Fibroblast of gingiva (primary cell): ENCODE data around the gene ROPN1L.

Experiments
- DNase-seq: peaks from one replicate; pipeline ENCODE4 v3.0.0-alpha.2; 2011; ENCODE audit warnings: low read depth

The ROPN1L gene

DNA sequence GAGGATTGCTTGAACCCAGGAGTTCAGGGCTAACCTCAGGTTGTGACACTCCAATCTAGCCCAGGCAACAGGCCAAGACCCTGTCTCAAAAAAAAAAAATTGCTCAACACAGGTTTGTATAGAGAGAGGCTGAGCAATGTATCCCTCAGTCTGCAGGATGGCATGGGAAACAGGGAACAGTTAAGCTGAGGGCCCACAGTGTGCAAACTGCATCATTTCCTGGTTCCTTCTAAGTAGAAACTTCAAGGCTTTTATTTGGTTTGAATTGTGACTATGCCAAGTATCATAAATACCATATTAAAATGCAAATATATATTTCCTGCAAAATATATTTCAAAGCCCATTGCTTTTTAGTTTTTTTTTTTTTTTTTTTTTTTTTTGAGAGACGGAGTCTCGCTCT is 13.7 kb upstream of the ROPN1L start:
- DNase-seq: no peak

DNA sequence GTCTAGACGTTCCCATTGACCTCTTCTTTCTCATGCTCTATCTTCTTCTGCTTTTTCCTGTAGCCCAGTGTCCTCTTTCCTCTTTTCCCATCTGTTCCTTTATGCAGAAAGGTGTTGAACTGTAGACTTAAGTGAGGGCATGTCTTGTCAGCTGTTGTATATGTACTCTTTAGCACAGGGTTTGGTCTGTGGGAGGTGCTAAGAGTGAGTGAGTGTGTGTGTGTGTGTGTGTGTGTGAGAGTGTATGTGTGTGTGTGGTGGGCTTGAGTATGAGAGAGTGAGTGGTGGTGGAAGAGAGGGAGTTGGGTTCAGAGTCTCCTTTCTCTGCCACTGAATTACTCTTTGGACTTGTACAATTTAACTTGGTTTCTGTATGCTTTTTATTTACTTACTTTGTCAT is 10.3 kb upstream of the ROPN1L start:
- no peak for DNase-seq

DNA sequence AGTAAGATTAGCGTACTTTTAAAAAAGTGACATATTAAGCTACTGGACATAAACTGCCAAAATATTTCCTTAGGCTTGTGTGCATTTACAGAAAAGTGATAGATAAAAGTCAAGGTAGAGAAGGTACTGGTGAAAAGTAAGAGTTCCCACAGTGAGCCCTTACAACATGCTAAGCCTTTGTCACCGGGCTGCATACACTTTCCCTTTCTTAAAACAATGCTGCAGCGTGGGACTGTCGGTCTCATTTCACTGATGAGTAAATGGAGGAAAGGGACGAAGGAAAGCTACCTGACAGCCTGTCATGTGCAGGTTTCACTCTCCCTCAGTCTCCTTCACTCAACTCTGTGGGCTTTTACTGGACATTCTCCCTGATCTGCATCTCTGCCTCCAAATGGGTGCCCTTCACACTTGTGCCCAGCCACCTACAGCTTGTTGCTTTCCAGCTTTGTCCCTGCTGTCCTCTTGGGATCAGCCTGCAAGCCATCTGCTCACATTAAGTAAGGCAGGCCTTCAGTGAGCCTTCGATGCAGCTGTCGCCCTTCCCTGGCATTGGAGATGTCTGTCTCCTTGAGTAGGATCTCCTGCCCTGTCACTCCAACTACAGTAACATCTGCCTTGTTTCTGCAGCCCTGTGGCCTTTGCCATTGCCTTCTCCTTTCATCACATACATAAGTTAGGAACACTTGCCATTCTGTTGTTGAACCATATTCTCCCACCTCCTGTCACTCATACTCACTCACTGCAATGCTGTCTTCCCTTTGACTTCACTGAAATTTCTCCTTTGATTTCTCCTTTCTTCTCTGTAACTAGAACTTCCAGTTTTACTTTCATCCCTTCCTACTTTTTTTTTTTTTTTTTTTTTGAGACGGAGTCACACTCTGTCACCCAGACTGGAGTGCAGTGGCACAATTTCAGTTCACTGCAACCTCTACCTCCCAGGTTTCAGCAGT is 9.3 kb upstream of the ROPN1L start:
- DNase-seq: no peak

DNA sequence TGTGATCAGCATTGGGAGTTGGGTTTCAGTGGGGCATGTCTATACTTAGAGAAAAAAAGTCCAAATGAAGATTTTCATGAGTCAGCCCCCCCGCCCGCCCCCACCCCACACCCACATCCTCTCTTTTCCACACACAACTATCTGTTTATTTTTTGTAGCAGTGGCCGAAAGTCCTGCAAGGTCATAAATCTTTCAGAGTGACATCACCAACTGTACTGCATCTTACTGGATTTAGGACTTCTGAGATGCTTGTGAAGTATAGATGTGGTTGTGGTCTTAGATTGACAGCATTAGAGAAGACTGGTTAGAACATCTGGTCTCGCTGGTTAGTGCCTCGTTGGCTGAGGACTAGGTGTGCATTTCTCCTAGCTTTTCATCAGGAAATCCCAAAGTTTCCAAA is 7.3 kb upstream of the ROPN1L start:
- DNase-seq: no peak

DNA sequence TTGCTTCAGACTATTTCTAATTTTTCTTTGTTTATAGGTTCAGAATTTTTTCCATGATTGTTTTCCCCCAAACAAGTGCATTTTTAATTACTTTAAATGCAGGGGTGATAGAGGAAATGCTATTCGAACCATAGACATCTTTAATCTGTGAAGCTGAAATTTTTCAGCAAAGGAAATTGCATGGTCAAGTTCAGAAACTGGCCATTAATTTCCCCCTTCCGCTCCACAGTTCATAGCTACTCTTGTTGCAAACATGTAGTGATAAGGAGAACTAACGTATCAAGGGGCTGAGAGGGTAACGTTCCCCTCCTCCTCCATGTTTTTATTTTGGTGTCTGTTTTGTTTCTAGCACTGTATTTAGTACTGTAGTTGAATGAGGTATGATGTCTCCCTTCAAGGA is 3.4 kb upstream of the ROPN1L start:
- DNase-seq: no peak

DNA sequence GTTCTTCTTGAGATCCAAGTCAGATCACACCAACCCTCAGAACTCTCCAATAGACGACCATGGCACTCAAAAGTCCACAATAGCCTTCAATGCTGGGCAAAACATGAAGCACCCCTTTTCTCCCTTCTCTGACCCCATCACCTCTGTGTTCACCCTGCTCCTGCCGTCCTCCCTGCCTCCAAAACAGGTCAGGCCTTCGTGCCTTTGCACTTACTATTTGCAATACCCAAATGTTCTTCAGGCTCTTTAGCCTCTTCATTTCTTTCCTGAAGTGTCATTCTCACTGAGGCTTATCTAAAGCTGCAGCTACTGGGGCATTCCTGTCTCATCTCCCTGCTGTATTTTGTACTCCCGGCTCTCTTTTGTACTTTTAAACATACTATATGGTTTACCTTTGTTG is 2.0 kb upstream of the ROPN1L start:
- no peak for DNase-seq

DNA sequence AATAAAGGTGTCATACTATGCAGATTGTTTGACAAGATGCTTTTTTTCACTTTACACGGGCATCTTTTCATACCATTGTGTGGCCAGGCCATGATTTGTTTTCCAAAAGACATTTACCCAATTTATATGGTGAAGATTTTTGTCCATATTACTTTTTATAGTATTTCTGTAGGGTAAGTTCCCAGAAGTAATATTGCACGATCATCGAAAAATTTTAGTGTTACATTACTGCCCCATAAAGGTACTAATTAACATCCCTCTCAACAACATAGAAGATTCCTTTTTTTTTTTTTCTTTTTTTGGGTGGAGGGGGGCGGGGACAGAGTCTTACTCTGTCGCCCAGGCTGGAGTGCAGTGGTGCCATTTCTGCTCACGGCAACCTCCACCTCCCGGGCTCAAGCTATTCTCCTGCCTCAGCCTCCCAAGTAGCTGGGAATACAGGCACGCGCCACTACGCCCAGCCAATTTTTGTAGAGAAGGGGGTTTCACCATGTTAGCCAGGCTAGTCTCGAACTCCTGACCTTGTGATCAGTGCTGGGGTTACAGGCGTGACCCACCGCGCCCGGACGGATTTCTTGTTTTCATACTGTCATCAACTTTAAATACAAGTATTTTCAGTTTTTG is 1.2 kb upstream of the ROPN1L start:
- no peak for DNase-seq

DNA sequence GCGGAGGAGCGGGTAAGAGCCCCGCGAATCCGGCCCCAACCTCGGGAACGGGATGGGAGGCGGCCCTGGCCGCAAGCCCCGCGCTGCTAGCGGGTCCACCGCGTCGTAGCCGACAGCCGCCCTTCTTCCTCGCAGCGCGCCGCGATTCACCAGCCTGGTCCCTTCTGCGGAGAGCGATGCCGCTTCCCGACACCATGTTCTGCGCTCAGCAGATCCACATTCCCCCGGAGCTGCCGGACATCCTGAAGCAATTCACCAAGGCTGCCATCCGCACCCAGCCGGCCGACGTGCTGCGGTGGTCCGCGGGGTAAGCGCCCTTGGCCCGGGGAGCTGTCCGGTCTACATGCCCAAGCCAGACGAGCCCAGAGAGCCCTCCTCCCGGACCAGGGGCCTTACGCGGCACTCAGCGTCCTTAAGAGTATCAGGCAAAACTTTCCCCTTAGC is 335 bp downstream of the ROPN1L start:
- peak; percentile 15 for DNase-seq

DNA sequence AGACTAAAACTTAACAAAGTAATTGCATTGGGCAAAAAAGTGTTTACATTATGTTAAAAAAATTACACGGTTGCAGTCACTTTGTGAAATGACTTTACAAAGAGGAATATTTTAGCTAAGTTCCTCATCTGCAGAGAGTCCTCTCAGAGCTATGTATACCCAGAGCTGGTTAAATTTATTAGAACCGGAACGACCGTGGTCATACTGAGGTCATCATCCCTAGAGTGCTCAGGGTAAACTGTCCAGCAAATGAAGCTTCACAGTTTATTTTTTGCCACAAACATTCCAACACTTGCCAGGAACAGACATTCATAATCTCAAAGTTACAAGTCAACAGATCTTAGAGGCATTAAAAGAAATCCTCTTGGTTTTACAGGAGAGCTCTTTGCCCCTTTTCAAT is 897 bp downstream of the ROPN1L start:
- no peak for DNase-seq

DNA sequence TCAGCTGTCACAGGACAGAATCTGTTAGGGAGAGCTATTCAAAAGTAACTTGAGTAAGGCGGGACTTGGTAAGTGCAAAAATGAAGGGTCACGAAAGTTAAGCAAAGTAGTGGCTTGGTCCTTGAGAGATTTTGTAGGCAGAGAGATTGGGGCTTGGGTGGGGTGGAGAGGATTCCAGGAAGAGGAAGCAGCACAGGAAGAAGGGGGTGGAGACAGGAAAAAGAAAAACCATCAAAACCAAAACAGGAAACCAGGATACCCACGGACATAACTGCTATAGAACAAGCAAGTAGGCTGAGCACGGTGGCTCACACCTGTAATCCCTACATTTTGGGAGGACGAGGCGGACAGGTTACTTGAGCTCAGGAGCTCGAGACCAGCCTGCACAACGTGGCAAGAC is 3.7 kb downstream of the ROPN1L start:
- DNase-seq: no peak

DNA sequence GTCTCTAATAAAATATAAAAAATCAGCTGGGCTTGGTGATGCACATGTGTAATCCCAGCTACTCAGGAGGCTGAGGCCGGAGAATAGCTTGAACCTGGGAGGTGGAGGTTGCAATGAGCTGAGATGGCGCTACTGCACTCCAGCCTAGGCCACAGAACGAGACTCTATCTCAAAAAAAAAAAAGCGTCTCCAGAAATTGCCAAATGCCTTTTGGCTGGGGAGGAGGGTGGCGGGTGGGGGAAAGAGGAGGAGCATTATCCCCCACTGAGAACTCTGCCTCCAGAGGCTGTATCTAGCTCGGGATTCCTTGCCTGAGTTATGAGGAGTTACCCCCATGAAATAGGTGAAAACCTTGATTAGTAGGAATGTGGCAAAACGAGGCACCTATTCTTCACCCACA is 4.8 kb downstream of the ROPN1L start:
- DNase-seq: no peak

DNA sequence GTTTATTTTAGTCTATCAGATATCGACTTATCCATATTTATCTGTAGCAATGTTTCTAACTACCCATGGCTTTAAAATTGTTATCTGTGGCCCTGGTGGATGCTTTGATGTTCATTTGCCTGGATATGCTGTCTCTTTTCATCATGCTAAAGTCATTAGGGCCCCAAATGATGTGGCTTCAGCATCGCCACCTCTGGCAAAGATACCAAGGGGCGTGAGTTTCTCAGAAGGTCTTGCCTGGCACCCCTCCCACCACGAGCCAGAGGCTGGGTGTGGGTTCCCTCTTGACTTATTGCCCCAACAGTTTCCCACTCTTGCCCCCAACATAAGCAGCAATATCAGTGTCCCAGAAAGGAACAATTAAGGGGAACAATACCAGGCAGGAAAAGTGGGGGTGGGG is 5.4 kb downstream of the ROPN1L start:
- no peak for DNase-seq

DNA sequence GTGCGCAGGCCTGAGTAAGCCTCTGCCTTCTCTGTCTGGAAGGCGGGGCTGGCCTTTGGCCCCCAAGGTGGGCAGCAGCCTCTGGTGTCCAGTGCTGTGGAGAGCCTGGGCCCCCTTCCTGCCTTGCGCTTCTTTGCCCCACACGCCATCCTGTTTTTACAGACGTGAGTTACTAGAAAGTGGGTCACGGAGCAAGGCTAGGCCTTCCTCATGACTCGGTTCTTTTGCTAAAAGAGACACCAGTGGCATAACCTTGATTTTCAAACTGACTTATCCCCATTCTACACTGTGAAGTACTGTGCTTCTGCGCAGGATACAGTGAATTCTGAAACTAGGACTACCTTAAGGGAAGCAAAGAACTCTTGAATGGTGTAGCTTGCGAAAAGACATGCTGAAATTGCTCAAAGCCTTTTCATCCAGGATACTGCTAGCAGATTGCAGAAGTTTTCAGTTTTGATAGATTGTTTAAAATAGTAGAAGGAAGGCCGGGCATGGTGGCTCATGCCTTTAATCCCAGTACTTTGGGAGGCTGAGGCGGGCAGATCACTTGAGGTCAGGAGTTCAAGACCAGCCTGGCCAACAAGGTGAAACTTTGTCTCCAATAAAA is 7.2 kb downstream of the ROPN1L start:
- no peak for DNase-seq

DNA sequence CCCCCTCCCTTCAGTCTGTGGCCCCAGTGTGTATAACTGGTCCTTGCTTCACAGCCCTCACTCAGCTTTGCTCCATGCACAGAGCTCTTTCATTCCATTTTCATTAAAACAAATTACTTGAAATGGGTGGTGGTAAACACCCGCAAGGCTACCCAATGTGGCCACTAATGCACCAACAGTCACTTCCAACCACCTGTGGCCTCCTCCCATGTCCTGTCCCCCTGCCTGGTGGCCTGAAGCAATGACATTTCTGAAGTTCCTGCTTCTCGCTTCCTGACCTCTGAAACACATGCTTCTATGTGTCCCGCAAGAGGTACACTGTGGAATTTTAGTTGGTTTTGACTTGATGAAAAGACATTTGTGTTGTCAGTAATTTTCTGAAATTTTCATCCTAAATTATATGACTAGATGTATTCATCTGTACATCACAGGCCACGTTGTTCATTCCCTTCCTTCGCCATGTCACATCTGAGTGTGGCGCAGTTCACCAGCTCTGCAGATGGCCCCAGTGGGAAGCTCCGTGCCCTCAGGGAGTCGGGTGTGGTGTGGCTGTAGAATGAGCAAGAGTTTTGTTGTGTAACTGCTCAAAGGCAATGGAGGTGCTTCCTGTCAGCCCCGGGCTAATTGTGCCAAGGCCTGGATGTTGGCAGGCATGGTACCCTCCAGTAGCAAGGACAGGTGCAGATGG is 9.6 kb downstream of the ROPN1L start:
- no peak for DNase-seq

DNA sequence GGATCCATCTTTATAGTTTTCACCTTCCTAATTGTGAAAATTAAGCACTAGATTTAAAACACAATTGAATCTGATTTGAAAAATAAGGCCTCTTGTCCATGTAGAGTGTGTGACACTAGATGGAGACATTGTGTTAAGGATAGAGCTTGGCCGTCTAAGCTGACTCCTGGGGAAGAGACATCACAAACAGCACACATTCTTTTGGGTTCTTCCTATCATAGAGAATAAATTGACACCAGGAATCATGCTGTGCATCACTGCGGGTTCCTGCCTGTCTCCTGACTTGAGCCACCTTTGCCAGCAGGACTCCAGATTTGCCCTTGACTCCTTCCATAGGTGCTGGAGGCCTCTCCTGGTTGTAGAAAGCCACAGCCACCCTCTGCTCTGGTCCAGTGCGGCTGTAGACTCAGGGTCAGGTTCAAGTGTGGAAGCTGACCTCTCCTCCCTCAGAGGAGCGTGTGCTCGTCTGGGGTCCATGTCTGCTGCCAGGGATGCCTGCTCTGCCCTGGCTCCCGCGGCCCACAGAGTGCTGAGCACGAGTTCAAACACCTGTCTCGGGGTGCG is 11.2 kb downstream of the ROPN1L start:
- peak; percentile 82 for DNase-seq

DNA sequence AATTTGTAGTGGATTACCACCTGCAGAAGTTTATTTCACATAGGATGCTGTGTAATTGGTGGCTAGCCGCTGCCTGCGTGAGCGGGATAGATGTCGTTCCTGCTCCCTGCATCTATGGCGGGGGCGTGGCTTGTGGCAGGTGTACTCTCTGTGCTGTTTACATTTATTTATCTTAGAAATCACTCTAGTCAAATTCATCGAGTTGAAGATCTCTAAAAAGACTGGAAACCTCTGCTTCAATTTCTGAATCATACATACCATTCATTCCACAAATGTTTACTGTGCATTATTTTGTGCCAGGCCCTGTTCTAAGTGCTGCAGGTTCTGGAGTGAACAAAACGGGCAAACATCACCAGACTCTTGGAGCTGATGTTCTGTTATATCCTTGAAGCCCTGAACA is 11.9 kb downstream of the ROPN1L start:
- no peak for DNase-seq

DNA sequence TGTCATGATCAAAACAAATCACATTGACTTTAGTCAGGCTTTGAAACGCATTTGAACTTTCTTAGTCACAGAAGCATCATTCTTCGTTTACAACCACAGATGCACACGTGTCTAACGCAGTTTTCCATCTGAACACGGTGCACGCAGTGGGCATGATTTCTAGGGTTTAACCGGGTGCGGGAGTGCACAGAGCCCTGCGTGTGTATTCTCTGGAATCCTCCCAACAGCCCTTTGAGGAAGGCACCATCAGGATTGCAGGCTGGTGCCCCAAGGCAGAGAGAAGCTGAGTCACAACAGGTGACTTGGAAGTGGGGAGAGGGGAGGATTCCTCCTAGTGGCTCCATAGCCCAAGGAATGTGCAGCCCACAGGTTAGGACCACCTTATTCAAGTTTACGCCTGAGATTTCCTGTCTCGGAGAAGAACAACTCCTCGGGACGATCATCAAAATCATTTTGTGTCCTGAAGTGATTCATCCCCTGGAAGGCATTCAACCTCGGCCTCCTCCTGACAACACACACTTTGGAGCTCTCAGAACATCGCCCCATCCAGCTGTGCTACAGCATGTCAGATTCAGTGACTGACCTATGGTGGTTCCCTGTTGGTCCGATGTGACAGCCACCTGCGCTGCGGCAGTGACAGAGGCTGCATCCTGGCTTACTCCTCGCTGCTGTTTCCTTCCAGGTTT is 13.1 kb downstream of the ROPN1L start:
- DNase-seq: peak; percentile 30

DNA sequence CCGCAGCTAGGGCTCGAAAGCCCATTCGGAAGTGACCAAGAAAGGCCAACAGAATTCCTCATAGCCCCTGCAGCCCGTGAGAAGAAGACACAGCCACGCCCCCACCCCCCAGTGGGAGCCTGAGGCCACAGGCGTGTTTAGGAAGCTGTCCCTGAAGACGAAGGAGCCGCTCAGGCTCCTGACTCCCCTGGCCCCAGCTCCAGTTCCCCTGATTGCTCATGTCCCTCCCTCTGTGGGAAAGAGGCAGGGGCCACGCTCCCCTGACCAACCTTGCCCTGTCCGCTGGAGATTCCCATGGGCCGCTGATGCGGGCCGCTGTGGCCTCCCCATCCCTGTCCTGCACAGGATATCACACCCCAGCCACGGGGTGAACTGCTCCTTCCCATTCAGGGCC is 13.6 kb downstream of the ROPN1L start:
- no peak for DNase-seq

DNA sequence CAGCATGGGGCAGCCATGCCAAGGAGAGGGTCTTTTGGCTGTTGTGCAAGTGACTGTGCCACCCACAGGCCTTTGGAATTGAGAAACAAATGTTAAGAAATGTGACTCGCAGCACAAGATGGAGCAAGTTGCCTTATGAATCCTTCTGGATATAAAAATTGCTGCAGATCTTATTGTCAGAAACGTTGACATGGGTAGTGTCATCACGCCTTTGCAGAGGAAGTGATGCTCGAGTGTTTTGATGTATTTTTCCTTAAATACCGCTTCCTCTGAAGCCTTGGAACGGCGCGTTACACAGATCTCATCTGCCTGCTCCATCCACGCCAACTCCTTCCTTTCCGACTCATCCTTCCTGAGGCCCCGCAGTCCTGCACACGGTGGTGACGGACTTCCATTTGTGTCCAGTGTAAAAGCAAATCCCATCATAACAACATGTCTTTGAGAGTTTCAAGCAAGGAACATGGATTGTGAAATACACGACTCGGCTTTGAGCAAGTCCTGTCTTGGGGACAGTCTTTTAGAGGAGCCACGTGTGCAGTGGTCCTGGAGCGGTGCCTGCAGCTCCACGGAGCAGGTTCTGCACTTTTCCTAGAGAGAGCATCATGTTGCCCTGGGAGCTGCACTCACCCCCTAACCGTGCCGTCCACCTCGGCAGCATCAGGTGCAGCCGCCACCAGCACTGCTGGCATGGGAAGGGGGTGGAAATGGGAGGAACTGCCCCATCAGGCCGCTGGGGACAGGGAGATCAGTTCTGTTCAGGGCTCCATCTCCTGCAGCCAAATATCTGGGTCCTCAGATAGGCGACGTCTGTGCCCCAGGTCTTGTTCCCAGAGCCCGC is 15.1 kb downstream of the ROPN1L start:
- peak; percentile 34 for DNase-seq

DNA sequence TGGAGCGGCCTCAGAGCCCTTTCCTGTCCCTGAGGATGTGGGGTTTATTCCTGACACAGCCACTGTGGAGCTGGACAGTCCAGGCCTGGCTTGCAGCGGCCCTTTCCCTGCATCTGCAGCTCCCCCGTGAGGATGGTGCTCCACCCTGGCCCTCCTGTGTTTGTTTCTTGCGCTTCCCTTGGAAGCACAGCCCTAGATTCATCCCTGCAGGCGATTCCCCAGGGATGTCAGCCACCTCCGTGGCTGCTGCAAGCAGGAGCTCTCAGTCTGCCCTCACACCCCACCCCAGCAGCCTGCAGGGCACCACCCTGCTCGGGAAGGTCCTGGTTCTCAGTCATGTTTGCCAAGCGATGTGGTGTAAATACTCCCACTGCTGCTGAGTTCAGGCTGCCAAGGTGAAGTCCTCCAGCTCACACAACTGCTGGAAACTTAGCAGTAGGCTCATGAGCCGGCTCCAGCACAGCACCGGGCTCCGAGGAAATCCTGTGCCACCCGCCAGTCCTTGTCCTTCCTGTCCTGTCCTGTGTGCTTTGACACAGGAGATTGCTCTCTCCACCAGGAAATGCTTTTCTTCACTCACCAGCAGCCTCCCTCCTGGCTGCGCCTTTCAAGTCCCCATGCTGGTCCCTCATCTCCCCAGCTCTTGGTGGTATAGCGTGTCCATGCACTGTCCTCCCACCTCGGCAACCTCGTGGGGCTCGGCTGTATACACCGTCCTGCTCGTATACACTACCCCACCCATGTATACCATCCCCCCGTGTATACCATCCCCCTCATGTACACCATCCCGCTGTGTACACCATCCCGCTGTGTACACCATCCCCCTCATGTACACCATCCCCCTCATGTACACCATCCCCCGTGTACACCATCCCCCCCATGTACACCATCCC is 16.2 kb downstream of the ROPN1L start:
- no peak for DNase-seq
